Neural progenitor cell (in vitro differentiated cells): Measurements from ENCODE around the gene MBP.

Experiments
- CTCF ChIP-seq: fragments of 200-600 bp; sonication (generic); IDR thresholded peaks from 2 replicates; pipeline ENCODE4 v1.5.1; 2017; ENCODE audit warnings: antibody characterized with exemption, mild to moderate bottlenecking
- EZH2 ChIP-seq: fragments of 200-600 bp; sonication (generic); IDR thresholded peaks from 2 replicates; pipeline ENCODE4 v1.6.1; 2017; ENCODE audit warnings: antibody characterized with exemption, mild to moderate bottlenecking, moderate library complexity

GRCh38 chr18:77044866-77045664 is 87.5 kb downstream of the MBP start:
- TF ChIP-seq CTCF (no peak), EZH2 (no peak)
